ENCODE measurements around the gene BCL2L15.

GRCh38 chr1:113893267-113893666, 5.9 kb upstream of the BCL2L15 start:
- TF ChIP-seq POLR2A (IDR thresholded peaks at IDR 0.05): no peak
- TF ChIP-seq, protein P1, sequence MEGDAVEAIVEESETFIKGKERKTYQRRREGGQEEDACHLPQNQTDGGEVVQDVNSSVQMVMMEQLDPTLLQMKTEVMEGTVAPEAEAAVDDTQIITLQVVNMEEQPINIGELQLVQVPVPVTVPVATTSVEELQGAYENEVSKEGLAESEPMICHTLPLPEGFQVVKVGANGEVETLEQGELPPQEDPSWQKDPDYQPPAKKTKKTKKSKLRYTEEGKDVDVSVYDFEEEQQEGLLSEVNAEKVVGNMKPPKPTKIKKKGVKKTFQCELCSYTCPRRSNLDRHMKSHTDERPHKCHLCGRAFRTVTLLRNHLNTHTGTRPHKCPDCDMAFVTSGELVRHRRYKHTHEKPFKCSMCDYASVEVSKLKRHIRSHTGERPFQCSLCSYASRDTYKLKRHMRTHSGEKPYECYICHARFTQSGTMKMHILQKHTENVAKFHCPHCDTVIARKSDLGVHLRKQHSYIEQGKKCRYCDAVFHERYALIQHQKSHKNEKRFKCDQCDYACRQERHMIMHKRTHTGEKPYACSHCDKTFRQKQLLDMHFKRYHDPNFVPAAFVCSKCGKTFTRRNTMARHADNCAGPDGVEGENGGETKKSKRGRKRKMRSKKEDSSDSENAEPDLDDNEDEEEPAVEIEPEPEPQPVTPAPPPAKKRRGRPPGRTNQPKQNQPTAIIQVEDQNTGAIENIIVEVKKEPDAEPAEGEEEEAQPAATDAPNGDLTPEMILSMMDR (IDR thresholded peaks at IDR 0.05): no peak
